HG03571 (cell line): ENCODE measurements around the gene LYPD4.
A peak's percentile ranks its signal among the peaks of the same experiment; 100 is the strongest.

Experiments used
- ATAC-seq: cut with Tn5 transposase; IDR thresholded peaks from one replicate; pipeline ENCODE4 v1.9.1; 2021; ENCODE audit not compliant: unreplicated experiment

The LYPD4 gene

GRCh38 chr19:41844601-41845000 lies at the start of gene LYPD4:
Gene LYPD4, minus strand, starts transcription at chr19:41844683. Its CDS starts 5,398 bp downstream, at chr19:41839285.
- no peak for ATAC-seq

- ATAC-seq: no peak
Measured at GRCh38 chr19:41893899-41894298, 49.4 kb upstream of the LYPD4 start.

GRCh38 chr19:41892173-41892902 lies 47.9 kb upstream of the LYPD4 start:
- ATAC-seq: no peak

GRCh38 chr19:41890936-41891335 lies 46.5 kb upstream of the LYPD4 start:
- no peak for ATAC-seq

GRCh38 chr19:41889896-41890295 lies 45.4 kb upstream of the LYPD4 start:
- ATAC-seq: no peak

- no peak for ATAC-seq
Measured at GRCh38 chr19:41888926-41889325, 44.4 kb upstream of the LYPD4 start.

GRCh38 chr19:41887711-41888382 lies 43.4 kb upstream of the LYPD4 start:
- no peak for ATAC-seq

- no peak for ATAC-seq
Measured at GRCh38 chr19:41886761-41887710, 42.6 kb upstream of the LYPD4 start.

GRCh38 chr19:41883821-41884733 lies 39.6 kb upstream of the LYPD4 start:
- peak; percentile 74 for ATAC-seq

- no peak for ATAC-seq
Measured at GRCh38 chr19:41883463-41883820, 39.0 kb upstream of the LYPD4 start.

GRCh38 chr19:41882568-41883462 lies 38.3 kb upstream of the LYPD4 start, which contains the start of gene ARHGEF1:
Gene ARHGEF1, plus strand, starts transcription at chr19:41883184. Its CDS starts 4,899 bp downstream, at chr19:41888083.
- no peak for ATAC-seq

- ATAC-seq: no peak
Measured at GRCh38 chr19:41880329-41880708, 35.8 kb upstream of the LYPD4 start.

- no peak for ATAC-seq
Measured at GRCh38 chr19:41879670-41880328, 35.3 kb upstream of the LYPD4 start.

GRCh38 chr19:41879080-41879479 lies 34.6 kb upstream of the LYPD4 start:
- ATAC-seq: no peak

GRCh38 chr19:41877916-41878905 lies 33.7 kb upstream of the LYPD4 start:
- no peak for ATAC-seq

- ATAC-seq: peak; percentile 75
Measured at GRCh38 chr19:41876847-41877832, 32.7 kb upstream of the LYPD4 start, which contains the start of gene CD79A. Gene CD79A, plus strand, starts transcription at chr19:41877279. Its CDS starts 26 bp downstream, at chr19:41877305.
